Articular chondrocyte of knee joint (primary cell): ENCODE data around the gene CEMIP. TPM values are rescaled to one million over a fixed set of nuclear protein-coding genes. Genes with fewer than 3 reads are reported as not detected.
A peak's percentile ranks its signal among the peaks of the same experiment; 100 is the strongest.

ENCODE experiments used
- small RNA-seq: library from RNA; depleted of rRNA; stranded (forward); fragments of <200 nt; gene quantifications from one replicate; pipeline ENCODE3, GENCODE V24; 2012
- total RNA-seq: library from RNA; depleted of rRNA; stranded (reverse); fragments of >200 nt; gene quantifications from 2 replicates; pipeline ENCODE4 v1.2.3, GENCODE V29; 2012

The CEMIP gene
- 1,480 and 1,735 TPM in 2 replicates for total RNA-seq

DNA sequence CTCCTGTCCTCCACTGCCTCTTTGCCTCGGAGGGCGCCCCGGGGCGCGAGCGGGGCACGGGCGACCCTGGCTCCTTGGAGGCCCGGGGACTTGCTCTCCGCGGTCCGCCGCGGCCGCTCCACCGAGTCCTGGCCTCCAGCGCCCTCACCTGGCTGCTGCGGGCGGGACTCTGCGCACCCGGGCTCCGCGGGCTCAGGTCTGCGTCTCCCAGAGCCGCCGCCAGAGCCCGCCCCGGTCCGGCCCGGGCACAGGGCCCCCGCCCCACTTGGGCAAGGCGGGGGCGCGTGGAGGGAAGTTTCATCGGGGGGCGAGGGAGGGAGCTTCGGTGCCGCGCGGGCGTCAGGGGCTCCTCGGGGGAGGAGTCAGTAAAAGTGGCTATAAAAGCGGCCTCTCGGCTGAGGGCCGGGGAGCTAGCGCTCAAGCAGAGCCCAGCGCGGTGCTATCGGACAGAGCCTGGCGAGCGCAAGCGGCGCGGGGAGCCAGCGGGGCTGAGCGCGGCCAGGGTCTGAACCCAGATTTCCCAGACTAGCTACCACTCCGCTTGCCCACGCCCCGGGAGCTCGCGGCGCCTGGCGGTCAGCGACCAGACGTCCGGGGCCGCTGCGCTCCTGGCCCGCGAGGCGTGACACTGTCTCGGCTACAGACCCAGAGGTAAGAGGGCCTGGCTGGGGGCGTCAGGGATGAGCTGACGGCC is at the start of gene CEMIP:
Gene CEMIP (plus strand): TSS at position 407 of the 694 bp plus-strand sequence. CDS start 94,510 bp downstream, outside the sequence.

DNA sequence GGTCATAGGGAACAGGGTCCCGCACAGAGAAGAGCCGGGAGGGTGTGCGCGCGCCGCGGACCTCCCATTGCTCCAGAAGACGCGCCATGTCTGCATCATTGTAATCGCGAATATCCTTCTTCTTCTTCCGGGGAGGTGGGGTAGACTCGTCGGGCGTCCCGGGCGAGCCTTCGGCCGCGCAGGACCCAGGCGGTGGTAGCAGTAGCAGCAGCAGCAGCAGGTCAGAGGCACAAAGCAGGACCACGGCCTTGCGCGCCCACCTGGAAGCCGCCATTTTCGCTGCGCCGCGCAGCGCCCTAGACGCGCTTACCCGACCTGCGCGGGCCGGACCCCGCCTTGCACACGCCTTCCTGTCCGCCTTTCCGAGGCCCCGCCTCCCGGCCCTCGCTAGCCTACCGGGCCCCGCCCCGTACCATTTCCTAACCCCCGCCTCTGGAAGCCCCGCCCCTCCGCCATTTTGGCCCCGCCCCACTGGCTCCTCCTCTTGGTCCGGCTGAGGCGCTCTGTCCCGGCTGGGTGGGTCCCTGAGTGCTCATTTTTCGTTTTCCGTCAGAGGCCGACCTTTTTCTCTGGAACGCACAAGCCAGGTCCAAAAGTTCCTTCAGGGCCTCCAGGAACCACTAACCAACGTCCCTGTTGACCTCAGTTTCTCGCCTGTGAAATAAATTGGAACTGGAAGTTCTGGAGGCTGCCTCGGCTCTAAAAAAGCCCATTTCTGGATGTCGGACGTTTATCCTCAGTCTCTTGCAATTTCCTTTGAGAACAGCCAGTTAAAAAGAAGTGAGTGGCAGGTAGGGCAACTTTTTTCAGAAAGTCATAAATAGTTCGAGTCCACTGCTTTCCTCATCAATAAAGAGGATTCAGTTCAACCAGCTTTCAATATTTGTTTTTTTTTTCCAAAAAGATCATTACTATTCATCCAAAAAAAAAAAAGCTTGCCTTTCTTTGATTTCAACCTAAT is 210.6 kb downstream of the CEMIP start, which contains the start of gene MESD:
Gene MESD (minus strand): TSS at position 302 of the 961 bp plus-strand sequence. CDS start 28 bp downstream, at position 274.

GRCh38 chr15:81000624-81001151 is 221.5 kb downstream of the CEMIP start, which contains the start of gene TLNRD1:
Gene TLNRD1 (plus strand): TSS chr15:81000923. CDS start chr15:81002272, 1,349 bp downstream.

Small RNA genes lying within 50 kb of the gene (small RNA-seq; reads per million reads assigned to genes)
- not detected for gene MIR4514
- 52.6 reads per million, percentile 97 among the genes with 10 or more reads in this experiment for gene MIR549A

Other genes with a start within 250 kb of the CEMIP start
- 15.5 and 18.2 TPM in 2 replicates for gene ABHD17C, start 84.1 kb upstream of the CEMIP start, total RNA-seq
- 17.3 and 19.2 TPM in 2 replicates for gene MESD, start 210.4 kb downstream of the CEMIP start, total RNA-seq
- gene TLNRD1, start 221.6 kb downstream of the CEMIP start, total RNA-seq, result 4.8 and 6.1 TPM in 2 replicates